ENCODE results near the gene KRT6A.

The KRT6A gene

DNA sequence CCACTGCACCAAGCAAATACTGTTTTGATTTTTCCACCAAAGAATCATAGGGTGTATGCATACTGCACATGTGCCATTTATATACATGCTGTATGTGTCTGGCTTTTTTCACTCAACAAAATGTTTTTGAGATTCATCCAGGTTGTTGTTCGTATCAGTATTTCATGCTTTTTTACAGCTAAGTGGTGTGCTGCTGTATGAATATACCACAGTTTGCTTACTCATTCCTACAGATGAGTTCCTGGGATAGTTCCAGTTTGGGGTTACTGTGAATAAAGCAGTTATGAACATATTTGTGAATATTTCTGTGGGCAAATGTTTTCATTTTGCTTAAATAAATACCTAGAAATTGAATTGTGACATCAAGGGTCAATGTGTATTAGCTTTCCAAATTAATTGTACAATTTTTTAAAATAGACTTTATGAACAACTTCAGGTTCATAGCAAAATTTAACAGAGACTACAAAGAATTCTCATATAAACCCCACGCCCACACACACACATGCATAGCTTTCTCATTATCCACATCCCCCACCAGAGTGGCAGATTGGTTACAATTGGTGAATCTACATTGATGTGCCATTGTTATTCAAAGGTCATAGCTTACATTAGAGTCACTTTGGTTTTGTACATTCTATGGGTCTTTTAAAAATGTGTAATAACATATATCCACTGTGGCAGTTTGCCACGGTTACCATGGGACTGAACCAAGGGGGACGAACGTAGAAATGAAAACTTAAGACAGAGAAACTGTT lies 6.9 kb upstream of the KRT6A start:
- TF ChIP-seq, protein P1, sequence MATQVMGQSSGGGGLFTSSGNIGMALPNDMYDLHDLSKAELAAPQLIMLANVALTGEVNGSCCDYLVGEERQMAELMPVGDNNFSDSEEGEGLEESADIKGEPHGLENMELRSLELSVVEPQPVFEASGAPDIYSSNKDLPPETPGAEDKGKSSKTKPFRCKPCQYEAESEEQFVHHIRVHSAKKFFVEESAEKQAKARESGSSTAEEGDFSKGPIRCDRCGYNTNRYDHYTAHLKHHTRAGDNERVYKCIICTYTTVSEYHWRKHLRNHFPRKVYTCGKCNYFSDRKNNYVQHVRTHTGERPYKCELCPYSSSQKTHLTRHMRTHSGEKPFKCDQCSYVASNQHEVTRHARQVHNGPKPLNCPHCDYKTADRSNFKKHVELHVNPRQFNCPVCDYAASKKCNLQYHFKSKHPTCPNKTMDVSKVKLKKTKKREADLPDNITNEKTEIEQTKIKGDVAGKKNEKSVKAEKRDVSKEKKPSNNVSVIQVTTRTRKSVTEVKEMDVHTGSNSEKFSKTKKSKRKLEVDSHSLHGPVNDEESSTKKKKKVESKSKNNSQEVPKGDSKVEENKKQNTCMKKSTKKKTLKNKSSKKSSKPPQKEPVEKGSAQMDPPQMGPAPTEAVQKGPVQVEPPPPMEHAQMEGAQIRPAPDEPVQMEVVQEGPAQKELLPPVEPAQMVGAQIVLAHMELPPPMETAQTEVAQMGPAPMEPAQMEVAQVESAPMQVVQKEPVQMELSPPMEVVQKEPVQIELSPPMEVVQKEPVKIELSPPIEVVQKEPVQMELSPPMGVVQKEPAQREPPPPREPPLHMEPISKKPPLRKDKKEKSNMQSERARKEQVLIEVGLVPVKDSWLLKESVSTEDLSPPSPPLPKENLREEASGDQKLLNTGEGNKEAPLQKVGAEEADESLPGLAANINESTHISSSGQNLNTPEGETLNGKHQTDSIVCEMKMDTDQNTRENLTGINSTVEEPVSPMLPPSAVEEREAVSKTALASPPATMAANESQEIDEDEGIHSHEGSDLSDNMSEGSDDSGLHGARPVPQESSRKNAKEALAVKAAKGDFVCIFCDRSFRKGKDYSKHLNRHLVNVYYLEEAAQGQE (IDR thresholded peaks at IDR 0.05; ENCODE audit: insufficient read depth in 1 of 2, low read depth in 2 of 2, low read length in 2 of 2) = no peak
- TF ChIP-seq SIN3A (IDR thresholded peaks at IDR 0.05; ENCODE audit: borderline replicate concordance, insufficient read depth, low read length) (no peak), FOXP2 (optimal IDR thresholded peaks at IDR 0.05; ENCODE audit: borderline replicate concordance, extremely low read depth, extremely low read length, insufficient read depth) (no peak), POLR2AphosphoS5 (IDR thresholded peaks at IDR 0.05; ENCODE audit: low read depth, low read length) (no peak), TAF1 (IDR thresholded peaks at IDR 0.05; ENCODE audit: borderline replicate concordance, insufficient read depth, low read length) (no peak)

DNA sequence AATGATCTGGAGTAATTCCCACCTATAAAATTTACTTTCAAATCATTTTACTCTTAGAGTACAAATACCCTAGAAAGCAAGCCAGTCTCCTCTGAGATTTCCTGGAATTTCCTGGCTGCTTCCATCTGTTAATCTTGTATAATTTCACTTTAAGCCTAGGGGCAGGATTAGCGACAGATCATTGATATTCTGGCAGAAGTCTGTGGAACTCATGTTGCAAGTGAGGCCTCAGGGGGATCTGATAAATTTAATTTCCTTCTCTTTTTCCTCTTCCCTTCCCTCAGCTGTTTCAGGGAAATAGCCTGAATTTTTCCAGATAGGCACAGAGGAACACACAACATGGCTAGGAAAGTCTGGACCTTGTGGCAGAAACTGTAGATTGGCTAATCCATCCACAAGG lies 5.9 kb upstream of the KRT6A start:
- no peak for TF ChIP-seq TAF1 (IDR thresholded peaks at IDR 0.05; ENCODE audit: borderline replicate concordance, insufficient read depth, low read length)
- TF ChIP-seq FOXP2 (optimal IDR thresholded peaks at IDR 0.05; ENCODE audit: borderline replicate concordance, extremely low read depth, extremely low read length, insufficient read depth) = no peak
- TF ChIP-seq, protein P1 (IDR thresholded peaks at IDR 0.05; ENCODE audit: insufficient read depth in 1 of 2, low read depth in 2 of 2, low read length in 2 of 2) = no peak
- TF ChIP-seq POLR2AphosphoS5 (IDR thresholded peaks at IDR 0.05; ENCODE audit: low read depth, low read length) = no peak
- TF ChIP-seq SIN3A (IDR thresholded peaks at IDR 0.05; ENCODE audit: borderline replicate concordance, insufficient read depth, low read length) = no peak

DNA sequence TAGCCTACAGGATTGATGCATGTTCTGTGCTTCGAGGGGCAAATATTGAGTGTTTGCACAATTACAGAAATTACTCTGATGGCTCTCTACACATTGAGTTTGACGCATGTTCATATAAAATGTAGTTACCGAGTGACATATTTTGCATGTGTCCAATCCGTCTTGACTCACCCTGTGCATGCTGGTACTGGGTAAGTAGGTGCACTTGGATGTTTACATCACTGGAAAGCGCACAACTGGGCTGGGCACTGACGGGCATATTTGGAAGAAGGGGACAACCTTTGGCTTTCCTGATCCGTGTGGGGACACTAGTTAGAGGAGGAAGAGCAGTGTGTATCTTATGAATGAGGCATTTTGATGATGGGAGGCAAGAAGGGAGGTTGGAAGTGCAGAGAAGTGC lies 4.9 kb upstream of the KRT6A start:
- TF ChIP-seq TAF1 (IDR thresholded peaks at IDR 0.05; ENCODE audit: borderline replicate concordance, insufficient read depth, low read length) = no peak
- no peak for TF ChIP-seq SIN3A (IDR thresholded peaks at IDR 0.05; ENCODE audit: borderline replicate concordance, insufficient read depth, low read length)
- TF ChIP-seq POLR2AphosphoS5 (IDR thresholded peaks at IDR 0.05; ENCODE audit: low read depth, low read length) = no peak
- TF ChIP-seq FOXP2 (optimal IDR thresholded peaks at IDR 0.05; ENCODE audit: borderline replicate concordance, extremely low read depth, extremely low read length, insufficient read depth) = no peak
- TF ChIP-seq, protein P1 (IDR thresholded peaks at IDR 0.05; ENCODE audit: insufficient read depth in 1 of 2, low read depth in 2 of 2, low read length in 2 of 2) = no peak

DNA sequence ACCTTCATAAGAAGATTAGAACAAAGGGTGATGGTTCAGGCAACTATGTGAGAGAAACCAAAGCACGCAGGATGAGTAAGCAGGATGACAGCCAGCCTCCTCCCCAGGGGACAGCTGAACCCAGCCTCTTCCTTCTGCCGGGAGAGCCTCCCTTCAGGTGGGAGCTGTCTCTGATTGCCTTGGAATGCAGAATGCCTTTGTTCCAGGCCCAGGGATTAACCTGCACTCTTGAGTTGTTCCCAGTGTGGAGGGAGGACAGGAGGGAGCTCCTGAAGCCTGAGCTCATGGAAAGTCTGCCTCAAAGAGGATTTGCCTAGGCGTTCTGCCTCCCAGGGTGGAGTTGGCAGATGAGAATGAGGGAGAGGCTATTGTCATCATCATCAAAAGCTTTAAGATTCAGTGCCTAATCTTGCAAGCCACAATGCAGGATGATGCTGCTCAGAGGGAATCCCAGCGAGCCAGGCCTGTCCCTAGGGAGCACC lies 3.6 kb upstream of the KRT6A start:
- TF ChIP-seq, protein P1 (IDR thresholded peaks at IDR 0.05; ENCODE audit: insufficient read depth in 1 of 2, low read depth in 2 of 2, low read length in 2 of 2) = no peak
- TF ChIP-seq TAF1 (IDR thresholded peaks at IDR 0.05; ENCODE audit: borderline replicate concordance, insufficient read depth, low read length) (no peak), FOXP2 (optimal IDR thresholded peaks at IDR 0.05; ENCODE audit: borderline replicate concordance, extremely low read depth, extremely low read length, insufficient read depth) (no peak), POLR2AphosphoS5 (IDR thresholded peaks at IDR 0.05; ENCODE audit: low read depth, low read length) (no peak), SIN3A (IDR thresholded peaks at IDR 0.05; ENCODE audit: borderline replicate concordance, insufficient read depth, low read length) (no peak)
